Fibroblast of skin of left quadriceps (primary cell): ENCODE measurements around the gene SYNPO.

Experiments used
- DNase-seq, 2 experiments: peaks; one replicate each; pipeline ENCODE4 v3.0.0-alpha.2; 2013; ENCODE audit warnings: low read depth in 2 of 2

Gene SYNPO, protein sequence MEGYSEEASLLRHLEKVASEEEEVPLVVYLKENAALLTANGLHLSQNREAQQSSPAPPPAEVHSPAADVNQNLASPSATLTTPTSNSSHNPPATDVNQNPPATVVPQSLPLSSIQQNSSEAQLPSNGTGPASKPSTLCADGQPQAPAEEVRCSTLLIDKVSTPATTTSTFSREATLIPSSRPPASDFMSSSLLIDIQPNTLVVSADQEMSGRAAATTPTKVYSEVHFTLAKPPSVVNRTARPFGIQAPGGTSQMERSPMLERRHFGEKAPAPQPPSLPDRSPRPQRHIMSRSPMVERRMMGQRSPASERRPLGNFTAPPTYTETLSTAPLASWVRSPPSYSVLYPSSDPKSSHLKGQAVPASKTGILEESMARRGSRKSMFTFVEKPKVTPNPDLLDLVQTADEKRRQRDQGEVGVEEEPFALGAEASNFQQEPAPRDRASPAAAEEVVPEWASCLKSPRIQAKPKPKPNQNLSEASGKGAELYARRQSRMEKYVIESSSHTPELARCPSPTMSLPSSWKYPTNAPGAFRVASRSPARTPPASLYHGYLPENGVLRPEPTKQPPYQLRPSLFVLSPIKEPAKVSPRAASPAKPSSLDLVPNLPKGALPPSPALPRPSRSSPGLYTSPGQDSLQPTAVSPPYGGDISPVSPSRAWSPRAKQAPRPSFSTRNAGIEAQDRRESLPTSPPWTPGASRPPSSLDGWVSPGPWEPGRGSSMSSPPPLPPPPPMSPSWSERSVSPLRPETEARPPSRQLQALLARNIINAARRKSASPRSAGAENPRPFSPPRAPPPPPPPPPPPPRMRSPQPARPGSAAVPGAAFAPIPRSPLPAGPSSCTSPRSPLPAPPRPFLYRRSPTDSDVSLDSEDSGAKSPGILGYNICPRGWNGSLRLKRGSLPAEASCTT

DNA sequence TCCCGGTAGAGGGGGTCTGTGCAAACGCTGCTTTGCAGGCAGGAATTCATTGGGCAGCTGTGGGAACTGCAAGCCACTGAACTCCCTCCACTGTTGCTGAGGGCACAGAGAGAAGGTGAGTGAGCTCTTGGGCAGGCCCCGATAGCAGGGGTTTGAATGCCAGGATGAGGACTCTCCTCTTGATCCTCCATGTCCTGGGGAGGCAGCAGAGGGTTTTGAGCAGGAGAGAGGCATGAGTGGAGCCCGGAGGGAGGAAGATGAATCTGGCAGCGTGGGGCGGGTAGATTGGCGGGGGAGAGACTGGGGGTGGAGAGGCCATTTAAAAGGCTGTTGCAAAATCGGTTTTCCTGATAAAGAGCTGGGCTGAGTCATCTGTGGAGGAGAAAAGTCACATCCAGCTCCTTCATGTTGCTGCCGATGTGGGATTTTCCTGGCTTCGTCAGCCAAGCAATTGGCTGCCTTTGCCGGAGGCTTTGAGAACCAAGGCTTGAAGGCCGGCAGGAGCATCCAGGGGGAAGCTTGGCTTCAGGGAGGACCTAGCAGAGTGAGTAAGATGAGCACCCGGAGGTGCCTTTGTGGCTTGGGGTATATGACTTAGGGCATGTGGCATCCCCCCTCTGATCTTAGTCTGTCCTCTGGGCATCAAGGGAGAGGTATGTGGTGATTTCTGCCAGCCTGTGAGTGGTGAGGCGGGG is at the start of gene SYNPO:
Gene SYNPO (plus strand): TSS at position 350 of the 695 bp plus-strand sequence. CDS start 7,616 bp downstream, outside the sequence.
- peak; percentile 83 to 84 for DNase-seq

DNA sequence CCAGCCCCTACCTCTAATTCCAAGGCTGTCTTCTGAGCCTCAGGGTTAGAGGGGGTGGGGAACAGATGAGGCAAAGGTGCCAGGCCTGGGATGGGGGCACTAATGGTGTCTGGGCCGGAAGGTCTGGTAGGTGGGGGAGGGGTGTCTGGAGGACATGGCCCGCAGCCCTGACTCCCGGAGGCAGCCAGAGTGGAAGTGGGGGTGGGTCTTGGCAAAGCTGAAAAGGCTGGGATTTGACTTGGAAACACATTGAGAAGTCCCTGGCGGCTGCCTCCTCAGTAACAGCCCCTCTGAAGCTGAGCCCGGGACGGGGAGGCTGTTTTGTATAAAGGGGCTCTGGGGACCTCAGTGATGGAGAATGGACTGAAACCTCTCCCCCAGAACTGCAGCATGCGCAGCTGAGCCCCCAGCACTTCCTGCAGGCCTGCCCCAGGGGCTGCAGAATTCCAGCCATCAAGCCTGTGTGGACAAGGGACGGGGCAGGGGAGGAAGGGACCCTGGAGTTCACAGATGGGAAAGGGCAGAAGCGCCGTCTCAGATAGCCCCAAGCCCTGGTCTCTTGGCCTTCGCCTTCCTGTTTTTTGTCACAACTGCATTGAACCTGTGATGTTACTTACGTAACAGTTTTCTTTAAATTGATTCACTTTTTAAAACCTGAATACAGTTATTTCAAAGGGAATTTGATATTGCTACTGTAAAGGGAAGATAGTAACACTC is 49.3 kb upstream of the SYNPO start:
- no peak for DNase-seq

DNA sequence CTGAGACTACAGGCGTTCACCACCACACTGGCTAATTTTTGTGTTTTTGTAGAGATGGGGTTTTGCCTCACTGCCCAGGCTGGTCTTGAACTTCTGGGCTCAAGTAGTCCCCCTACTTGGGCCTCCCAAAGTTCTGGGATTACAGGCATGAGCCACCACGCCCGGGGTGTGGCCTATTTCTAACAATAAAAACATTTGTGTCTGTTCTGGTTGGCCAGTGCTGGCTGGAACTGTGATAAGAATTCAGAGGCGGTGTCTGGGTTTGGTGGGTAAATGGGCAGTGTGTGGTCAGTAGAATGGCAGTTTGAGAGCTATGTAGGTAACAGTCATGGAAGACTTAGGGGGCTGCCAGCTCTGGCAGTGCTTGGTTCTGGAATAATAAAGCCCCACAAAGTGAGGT is 46.9 kb upstream of the SYNPO start:
- no peak for DNase-seq

DNA sequence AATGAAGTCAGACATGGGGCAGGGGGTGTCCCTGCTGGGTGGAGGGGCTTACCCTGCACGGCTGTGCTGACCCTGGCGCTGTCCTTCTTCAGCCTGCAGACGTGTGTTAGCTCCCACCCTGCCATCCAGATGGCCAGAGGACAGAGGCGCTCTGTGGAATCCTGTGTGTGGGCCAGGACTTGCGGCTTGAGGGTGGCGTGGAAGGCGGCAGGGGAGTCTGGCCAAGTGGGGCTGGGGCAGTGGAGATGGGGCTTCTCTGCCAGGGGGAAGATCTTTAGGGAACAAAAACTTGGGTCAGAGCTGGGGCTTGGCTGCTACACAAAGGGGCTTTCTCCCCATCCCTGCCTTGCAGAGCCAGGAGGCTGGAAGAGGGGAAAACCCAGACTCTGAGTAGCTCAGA is 46.5 kb upstream of the SYNPO start:
- no peak for DNase-seq

- peak in 1 of 2 experiments; percentile 40 for DNase-seq
Observed at GRCh38 chr5:150595466-150596031, 44.9 kb upstream of the SYNPO start.

- peak; percentile 44 to 49 for DNase-seq
Observed at GRCh38 chr5:150596313-150596712, 44.1 kb upstream of the SYNPO start.

DNA sequence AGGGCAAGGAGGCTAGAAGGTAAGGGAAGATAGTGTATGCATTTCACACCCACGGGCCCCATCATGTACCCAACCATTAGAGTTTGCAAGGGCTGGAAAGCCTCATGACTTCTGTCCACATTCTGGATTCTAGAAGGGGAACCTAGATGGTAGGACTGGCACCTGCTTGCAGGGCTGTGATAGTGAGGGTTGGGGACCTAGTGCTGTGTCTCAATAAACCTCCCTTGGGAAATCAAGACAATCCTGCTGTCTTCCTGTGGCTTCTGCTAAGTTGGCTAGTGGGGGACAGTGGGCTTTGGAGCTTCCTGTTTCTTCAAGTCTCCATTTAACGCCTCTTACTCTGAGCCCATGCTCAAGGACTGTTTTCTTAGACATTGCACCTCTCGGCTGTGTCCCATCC is 43.6 kb upstream of the SYNPO start:
- no peak for DNase-seq

- no peak for DNase-seq
Observed at GRCh38 chr5:150598006-150598405, 42.5 kb upstream of the SYNPO start.

GRCh38 chr5:150598821-150599273 is 41.6 kb upstream of the SYNPO start:
- no peak for DNase-seq

- no peak for DNase-seq
Observed at GRCh38 chr5:150599281-150599680, 41.2 kb upstream of the SYNPO start.

DNA sequence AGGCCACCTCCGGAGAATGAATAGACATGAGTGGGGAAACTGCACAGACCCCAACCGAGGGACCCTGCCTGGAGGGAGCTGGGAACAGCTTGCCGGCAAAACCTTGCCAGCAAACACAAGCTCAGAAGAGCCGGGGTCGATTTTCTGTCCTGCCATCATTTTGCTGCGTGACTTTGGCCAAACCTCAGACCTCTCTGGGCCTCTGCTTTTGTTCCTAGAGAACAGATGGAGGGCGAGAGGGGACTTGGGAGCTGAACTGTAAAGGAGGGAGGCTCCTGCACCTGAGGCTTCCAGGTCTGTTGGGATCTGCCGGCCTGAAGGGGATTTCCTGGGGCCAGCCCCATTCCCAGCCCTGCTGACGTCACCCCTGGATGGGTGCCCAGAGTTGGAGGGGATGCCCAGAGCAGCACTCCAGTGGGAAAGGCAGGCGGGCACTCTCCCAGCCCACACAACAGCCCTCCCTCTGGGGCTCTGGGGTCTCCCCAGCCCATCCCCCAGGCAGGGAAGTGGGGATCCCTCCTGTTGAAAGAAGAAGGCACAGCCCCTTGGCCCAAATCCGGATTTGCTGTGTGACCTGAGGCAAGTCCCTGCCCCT is 40.4 kb upstream of the SYNPO start:
- peak; percentile 45 to 48 for DNase-seq

- no peak for DNase-seq
Observed at GRCh38 chr5:150600616-150601490, 39.6 kb upstream of the SYNPO start.

DNA sequence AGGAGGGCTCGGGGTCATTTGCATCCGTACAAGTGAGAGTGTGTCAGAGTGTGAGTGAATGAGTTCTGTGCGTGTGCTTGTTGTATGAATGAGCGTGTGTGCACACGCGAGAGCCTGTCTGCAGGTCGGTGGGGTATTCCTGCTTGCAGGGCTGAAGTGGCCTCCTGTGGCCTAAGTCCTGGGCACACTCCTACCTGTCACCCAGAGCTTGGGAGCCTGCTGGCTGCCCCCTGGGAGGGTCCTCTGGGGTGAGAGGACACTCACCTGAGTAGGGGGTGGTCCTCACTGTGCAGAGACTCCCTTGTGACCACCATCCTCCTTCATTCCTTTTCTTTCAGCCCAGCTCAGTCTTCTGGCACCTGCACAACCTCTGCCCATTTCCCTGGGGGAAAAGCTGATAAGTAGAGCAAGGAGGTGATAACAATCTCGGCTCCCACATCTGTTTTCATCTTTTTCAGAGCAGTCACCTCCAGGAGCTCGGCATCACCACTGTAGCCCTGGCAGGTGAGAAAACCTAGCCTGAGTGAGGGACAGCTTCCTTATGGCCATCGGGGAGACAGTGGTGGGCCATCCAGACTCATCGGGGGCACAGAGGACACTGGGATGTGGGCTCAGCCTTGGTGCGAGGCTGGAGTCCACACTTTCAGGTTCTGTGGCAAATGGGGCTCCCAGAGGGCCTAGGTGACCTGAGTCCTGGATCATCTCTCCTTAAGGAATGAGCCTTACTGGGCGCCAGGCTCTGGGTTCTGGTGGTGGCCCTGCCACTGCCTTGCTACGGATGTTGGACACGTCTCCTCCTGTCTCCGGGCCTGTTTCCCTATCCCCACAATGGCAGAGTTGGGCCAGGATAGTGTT is 38.7 kb upstream of the SYNPO start:
- no peak for DNase-seq

GRCh38 chr5:150603052-150603451 is 37.4 kb upstream of the SYNPO start:
- no peak for DNase-seq

DNA sequence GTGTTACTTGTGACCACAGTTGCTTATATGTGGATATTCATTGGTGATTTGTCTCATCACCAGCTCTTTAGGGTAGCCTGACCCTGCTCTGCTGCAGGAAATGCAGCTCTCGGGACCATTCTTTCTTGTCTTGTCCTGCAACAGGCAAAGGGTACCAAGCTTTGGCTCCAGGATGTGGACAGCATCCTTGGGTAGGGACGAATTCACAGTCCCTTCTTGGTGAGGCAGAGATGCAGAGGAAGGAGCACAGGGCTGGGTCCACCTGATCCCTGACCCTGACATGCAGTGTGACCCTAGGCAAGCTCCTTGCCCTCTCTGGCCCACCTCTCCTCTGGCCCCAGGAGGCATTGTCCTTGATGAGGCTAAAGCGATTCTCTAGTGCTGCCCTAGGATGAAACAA is 37.0 kb upstream of the SYNPO start:
- DNase-seq, result no peak

DNA sequence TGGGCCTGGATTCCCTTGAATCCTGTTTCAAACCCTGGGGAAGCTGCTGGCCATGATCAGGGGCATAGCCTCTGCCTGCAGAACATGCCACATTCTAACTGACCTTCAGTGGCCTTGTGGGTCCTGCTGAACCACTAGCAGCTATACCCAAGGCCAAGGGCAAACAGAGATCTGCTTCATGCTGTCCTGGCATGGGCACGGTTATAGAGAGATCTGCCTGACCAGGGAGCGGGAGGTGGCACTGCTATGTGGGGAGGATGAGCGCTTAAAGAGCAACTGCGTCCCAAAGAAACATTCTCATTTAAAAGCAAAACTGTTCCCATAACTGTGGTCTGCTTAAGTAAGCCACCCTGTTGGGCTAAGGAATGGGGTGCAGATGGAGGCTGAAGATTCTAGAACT is 36.5 kb upstream of the SYNPO start:
- no peak for DNase-seq

DNA sequence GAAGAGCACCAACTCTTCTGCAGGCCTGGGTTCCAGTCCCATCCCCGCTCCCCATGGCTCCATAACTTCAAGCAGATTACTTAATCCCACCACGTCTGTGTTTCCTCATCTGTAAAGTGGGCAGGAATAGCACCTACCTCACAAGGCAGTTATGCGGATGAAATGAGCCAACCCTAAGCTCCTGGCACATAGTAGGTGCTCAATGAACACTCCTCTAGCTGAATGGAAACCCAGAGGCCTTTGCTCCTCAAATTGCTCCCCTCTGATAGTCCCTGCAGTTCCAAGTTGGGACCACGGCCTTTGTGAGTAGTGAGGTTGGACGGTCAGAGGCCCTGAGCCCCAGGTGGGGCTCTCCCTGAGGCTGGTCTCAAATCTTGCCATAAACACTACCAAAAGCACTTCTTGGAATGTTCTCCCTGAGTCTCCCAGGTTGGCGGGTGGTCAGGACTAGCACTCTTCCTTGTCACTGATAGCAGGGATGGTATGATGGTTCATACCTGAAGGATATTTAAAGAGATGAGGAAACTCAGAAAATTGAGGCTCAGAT is 35.5 kb upstream of the SYNPO start:
- no peak for DNase-seq

GRCh38 chr5:150605546-150605945 is 34.9 kb upstream of the SYNPO start:
- DNase-seq, result no peak
